Ovary (tissue), 9 donors: ENCODE data around the gene LRRC4C. TPM values are rescaled to one million over a fixed set of nuclear protein-coding genes. Genes with fewer than 3 reads are reported as not detected.

ENCODE experiments used
- DNase-seq, 5 donors: peaks; one replicate each; pipeline ENCODE4 v3.0.0-alpha.2; 2019 to 2020
- H3K27ac ChIP-seq, 2 donors: fragments of 200-600 bp; one replicate each; pipeline versions ENCODE4 v1.5.1 to v1.8.0; 2019 to 2022
- H3K27me3 ChIP-seq: fragments of 200-600 bp; one replicate; pipeline ENCODE4 v1.8.0; 2022
- H3K36me3 ChIP-seq: fragments of 200-600 bp; sonication (generic); one replicate; pipeline ENCODE4 v1.5.1; 2019
- H3K4me1 ChIP-seq: one replicate; pipeline ENCODE4 v1.8.1; 2013; ENCODE audit warnings: mild to moderate bottlenecking, moderate library complexity; ENCODE audit not compliant: insufficient read depth
- H3K4me3 ChIP-seq: fragments of 200-600 bp; sonication (generic); one replicate; pipeline ENCODE4 v1.5.1; 2017
- H3K9me3 ChIP-seq, 2 donors: fragments of 200-600 bp in 1 of 2; sonication (generic) in 1 of 2; one replicate each; pipeline versions ENCODE4 v1.5.1 to v1.8.1; 2013 to 2019; ENCODE audit warnings: mild to moderate bottlenecking in 1 of 2, moderate library complexity in 1 of 2
- CTCF ChIP-seq, 3 donors: fragments of 450-650 bp in 2 of 3; fragments of 200-600 bp in 1 of 3; IDR thresholded peaks; one replicate each; pipeline versions ENCODE4 v1.5.1 to v1.8.0; 2016 to 2022; ENCODE audit warnings: antibody characterized with exemption in 3 of 3, mild to moderate bottlenecking in 1 of 3
- EP300 ChIP-seq: sonication (generic); formaldehyde crosslinking; IDR thresholded peaks from one replicate; pipeline ENCODE4 v1.6.1; 2017; ENCODE audit warnings: antibody characterized with exemption
- POLR2A ChIP-seq: fragments of 450-650 bp; IDR thresholded peaks from one replicate; pipeline ENCODE4 v1.6.1; 2017; ENCODE audit warnings: antibody characterized with exemption, mild to moderate bottlenecking, moderate library complexity
- WGBS, 3 donors: extraction: QIAGEN DNeasy Blood & Tissue Kit in 1 of 3; methylation state at CpG; one replicate each; pipeline versions ENCODE4 v1.1.5 to v1.1.7; 2013 to 2017; 5-methylcytosine and 5-hydroxymethylcytosine counted together
- intact Hi-C, 4 donors: fragments of 100-400 bp; cut with DNase I; formaldehyde crosslinking; loops; one replicate each; pipeline versions ENCODE4 v1.11.0 to v1.15.1; 2022 to 2023
- polyA plus RNA-seq, 2 donors: library from polyadenylated mRNA; stranded (reverse); fragments of 200-250 nt in 1 of 2; fragments of 350-450 nt in 1 of 2; fragmentation: Illumina TruSeq in 1 of 2; extraction: RNeasy Lipid Tissue Mini Kit (QIAGEN cat#74804) in 1 of 2; gene quantifications; one replicate each; pipeline ENCODE4 v1.2.3, GENCODE V29; 2013 to 2014
- total RNA-seq, 7 donors: library from RNA; depleted of rRNA in 2 of 7; stranded (reverse); fragments of >200 nt in 2 of 7; fragmentation: NEBNext Ultra II Directional in 3 of 7; extraction: Animal tissue kit (Norgen Biotek cat#: 25700) in 3 of 7; gene quantifications; one replicate each; pipeline versions ENCODE4 v1.1.0 to v1.2.4, GENCODE V29; 2016 to 2023
- donor health status: DM: no; HTN: no; CAD: no; lungs with moderate emphysema.
- donor health status: DM: no; HTN: no; CAD: no.
- donor health status: Bipolar disorder and iron deficiency.
- donor health status: DM: yes; HTN: yes; CAD: no.
- donor health status: DM: no; HTN: no; CAD: no.
- donor health status: DM: yes; HTN: yes; CAD: no.

The LRRC4C gene
- total and polyA plus RNA-seq, 9 donors: 0.15 to 12.5 (median 0.78) TPM

GRCh38 chr11:40401132-40401853 lies 1058.2 kb downstream of the LRRC4C start:
- no peak for DNase-seq
- TF ChIP-seq POLR2A: no peak
- TF ChIP-seq EP300: no peak
- TF ChIP-seq CTCF (IDR thresholded peaks at IDR 0.05): no peak
- no peak overlapping the region for H3K27ac ChIP-seq
- no peaks in the 10 kb centered on the region for H3K36me3 ChIP-seq
- no peaks in the 10 kb centered on the region for H3K9me3 ChIP-seq
- intact Hi-C loops: no loop called here
- H3K4me3 ChIP-seq: no peak overlapping the region
- H3K4me1 ChIP-seq: no peaks in the 10 kb centered on the region
- WGBS, 3 donors: 40 to 55% (median 40%) methylated on average over 4 of the region's 4 CpGs
- no peaks in the 10 kb centered on the region for H3K27me3 ChIP-seq

- intact Hi-C loops: no loop called here
- Histone ChIP-seq H3K27me3 (no peaks in the 10 kb centered on the region), H3K4me3 (no peak overlapping the region), H3K9me3 (no peaks in the 10 kb centered on the region), H3K36me3 (no peaks in the 10 kb centered on the region), H3K27ac (no peak overlapping the region), H3K4me1 (no peaks in the 10 kb centered on the region)
- DNase-seq: no peak
- whole genome bisulfite sequencing, 3 donors: 5 to 12% (median 5%) methylated on average over 3 of the region's 3 CpGs
- TF ChIP-seq POLR2A (no peak), CTCF (IDR thresholded peaks at IDR 0.05) (no peak), EP300 (no peak)
These were observed 1062.3 kb downstream of the LRRC4C start for GRCh38 chr11:40397141-40397540.

- intact Hi-C loops: no loop called here
- Histone ChIP-seq H3K27ac (no peak overlapping the region), H3K27me3 (no peaks in the 10 kb centered on the region), H3K9me3 (no peaks in the 10 kb centered on the region), H3K36me3 (no peaks in the 10 kb centered on the region), H3K4me1 (no peaks in the 10 kb centered on the region), H3K4me3 (no peak overlapping the region)
- TF ChIP-seq CTCF (IDR thresholded peaks at IDR 0.05) (no peak), EP300 (no peak), POLR2A (no peak)
- WGBS, 3 donors: 85 to 88% (median 88%) methylated on average over 3 of the region's 3 CpGs
- no peak for DNase-seq
These were observed 1065.9 kb downstream of the LRRC4C start for GRCh38 chr11:40393511-40393910.

- Histone ChIP-seq H3K27me3 (no peaks in the 10 kb centered on the region), H3K4me1 (no peaks in the 10 kb centered on the region), H3K27ac (no peak overlapping the region), H3K4me3 (no peak overlapping the region), H3K36me3 (no peaks in the 10 kb centered on the region), H3K9me3 (no peaks in the 10 kb centered on the region)
- 87 to 90% (median 90%) methylated on average over 3 of the region's 3 CpGs for WGBS, 3 donors
- intact Hi-C loops: no loop called here
- no peak for TF ChIP-seq POLR2A
- TF ChIP-seq EP300: no peak
- TF ChIP-seq CTCF (IDR thresholded peaks at IDR 0.05): no peak
- no peak for DNase-seq
These were observed 1067.8 kb downstream of the LRRC4C start for GRCh38 chr11:40391679-40392078.
